Neural cell (in vitro differentiated cells): Measurements from ENCODE around the gene GTF2IRD1. TPM values are rescaled to one million over a fixed set of nuclear protein-coding genes. Genes with fewer than 3 reads are reported as not detected.

Source experiments
- H2AFZ ChIP-seq: fragments of 200-600, 300-800 bp; sonication (generic), shearing (Covaris generic); 2 replicates; pipeline ENCODE4 v1.6.0; 2014; ENCODE audit warnings: low read depth, mild to moderate bottlenecking, antibody characterized with exemption, low read length, moderate library complexity
- H3F3A ChIP-seq: fragments of 200-600 bp; shearing (Covaris generic); 2 replicates; pipeline ENCODE4 v1.6.1; 2016; ENCODE audit warnings: mild to moderate bottlenecking, moderate library complexity, mixed read lengths, antibody characterized with exemption, low read length; ENCODE audit not compliant: insufficient read depth, poor library complexity, severe bottlenecking
- H3K27ac ChIP-seq: fragments of 200-600, 300-800 bp; sonication (generic), shearing (Covaris generic); 2 replicates; pipeline ENCODE4 v1.5.1; 2014; ENCODE audit warnings: mild to moderate bottlenecking, low read length, moderate library complexity
- H3K27me3 ChIP-seq: fragments of 300-800, 200-600 bp; sonication (generic), shearing (Covaris generic); 2 replicates; pipeline ENCODE4 v1.6.0; 2014; ENCODE audit warnings: mild to moderate bottlenecking, low read depth, low read length, moderate library complexity; ENCODE audit not compliant: insufficient read depth
- H3K36me3 ChIP-seq: fragments of 300-800, 200-600 bp; sonication (generic), shearing (Covaris generic); 2 replicates; pipeline ENCODE4 v1.5.1; 2014; ENCODE audit warnings: mild to moderate bottlenecking, antibody characterized with exemption, low read length, moderate library complexity; ENCODE audit not compliant: insufficient read depth
- H3K4me2 ChIP-seq: fragments of 300-800, 200-600 bp; sonication (generic), shearing (Covaris generic); 2 replicates; pipeline ENCODE4 v1.6.0; 2014; ENCODE audit warnings: mild to moderate bottlenecking, low read length
- H3K4me3 ChIP-seq: fragments of 300-800, 200-600 bp; sonication (generic), shearing (Covaris generic); 2 replicates; pipeline ENCODE4 v1.5.1; 2014; ENCODE audit warnings: mild to moderate bottlenecking, low read length, moderate library complexity
- H3K79me2 ChIP-seq: fragments of 200-600 bp; shearing (Covaris generic); replicated peaks from 2 replicates; pipeline ENCODE4 v1.6.0; 2014; ENCODE audit warnings: mild to moderate bottlenecking, low read length, moderate library complexity; ENCODE audit not compliant: insufficient read depth
- H3K9ac ChIP-seq: fragments of 300-800, 200-600 bp; sonication (generic), shearing (Covaris generic); 2 replicates; pipeline ENCODE4 v1.6.1; 2016; ENCODE audit warnings: mild to moderate bottlenecking, low read length, mixed read lengths
- H3K9me2 ChIP-seq: fragments of 200-600 bp; shearing (Covaris generic); 2 replicates; pipeline ENCODE4 v1.6.1; 2016; ENCODE audit warnings: mild to moderate bottlenecking, low read length, mixed read lengths; ENCODE audit not compliant: insufficient read depth
- H3K9me3 ChIP-seq: fragments of 200-600, 300-800 bp; sonication (generic), shearing (Covaris generic); 2 replicates; pipeline ENCODE4 v1.6.1; 2016; ENCODE audit warnings: mild to moderate bottlenecking, mixed run types, low read length, moderate library complexity, mixed read lengths
- H4K20me1 ChIP-seq: fragments of 200-600 bp; shearing (Covaris generic); 2 replicates; pipeline ENCODE4 v1.6.1; 2016; ENCODE audit warnings: mild to moderate bottlenecking, mixed run types; ENCODE audit not compliant: insufficient read depth
- EP300 ChIP-seq: fragments of 450-650 bp; conservative IDR thresholded peaks from 2 replicates; pipeline ENCODE4 v1.6.1; 2014; ENCODE audit warnings: antibody characterized with exemption, mild to moderate bottlenecking, moderate library complexity; ENCODE audit not compliant: poor library complexity, severe bottlenecking
- EZH2 ChIP-seq: fragments of 200-600, 300-800 bp; shearing (Covaris generic), sonication (generic); IDR thresholded peaks from 2 replicates; pipeline ENCODE4 v1.6.1; 2014; ENCODE audit warnings: antibody characterized with exemption, low read length, borderline replicate concordance, mild to moderate bottlenecking; ENCODE audit not compliant: insufficient read depth, poor library complexity, severe bottlenecking
- MXI1 ChIP-seq: fragments of 450-650 bp; conservative IDR thresholded peaks from 2 replicates; pipeline ENCODE4 v1.6.1; 2014; ENCODE audit warnings: antibody characterized with exemption, mild to moderate bottlenecking; ENCODE audit not compliant: poor library complexity, severe bottlenecking
- POLR2AphosphoS5 ChIP-seq: IDR thresholded peaks from 2 replicates; pipeline ENCODE4 v1.6.1; 2012
- RAD21 ChIP-seq: fragments of 450-650 bp; conservative IDR thresholded peaks from 2 replicates; pipeline ENCODE4 v1.6.1; 2014; ENCODE audit warnings: antibody characterized with exemption, mild to moderate bottlenecking, moderate library complexity
- SMC3 ChIP-seq: fragments of 450-650 bp; conservative IDR thresholded peaks from 2 replicates; pipeline ENCODE4 v1.6.1; 2014; ENCODE audit warnings: antibody characterized with exemption, mild to moderate bottlenecking, moderate library complexity; ENCODE audit not compliant: poor library complexity
- TAF1 ChIP-seq: IDR thresholded peaks from 2 replicates; pipeline ENCODE4 v1.6.1; 2012; ENCODE audit warnings: low read depth
- polyA plus RNA-seq: library from polyadenylated mRNA; depleted of rRNA; stranded (reverse); fragments of >200 nt; gene quantifications from 2 replicates; pipeline ENCODE4 v1.2.3, GENCODE V29; 2014
- TF ChIP-seq, protein P1 (sequence below): IDR thresholded peaks from 2 replicates; pipeline ENCODE4 v1.6.1; 2012; ENCODE audit warnings: borderline replicate concordance
- TF ChIP-seq, protein P2 (sequence below): fragments of 450-650 bp; IDR thresholded peaks from 2 replicates; pipeline ENCODE4 v1.5.1; 2014; ENCODE audit warnings: antibody characterized with exemption, mild to moderate bottlenecking, moderate library complexity; ENCODE audit not compliant: poor library complexity, severe bottlenecking

Gene GTF2IRD1
- polyA plus RNA-seq, 1 donor from 2014 or later, result 31.9 TPM

DNA sequence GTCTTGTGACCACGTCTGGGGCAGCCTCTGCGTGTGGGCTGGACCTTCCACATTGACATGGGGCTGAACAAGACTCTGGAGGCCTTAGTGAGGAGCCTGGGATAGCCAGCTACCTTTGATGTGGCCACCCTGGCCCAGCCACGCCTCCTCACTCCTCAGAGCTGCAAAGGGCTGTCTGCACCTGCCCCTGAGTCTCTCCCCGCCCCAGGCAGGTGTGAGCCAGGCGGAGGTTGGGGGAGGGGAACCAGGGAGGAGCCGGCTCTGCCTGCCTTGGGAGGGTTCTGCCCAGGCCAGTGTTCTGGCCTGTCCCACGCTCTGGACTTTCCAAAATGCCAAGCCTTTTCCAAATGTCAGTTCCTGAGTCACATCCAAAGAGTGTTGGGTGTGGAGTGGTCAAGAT is 72.2 kb downstream of the GTF2IRD1 start:
- Histone ChIP-seq H3K4me2 (no peak overlapping the region), H3K9ac (no peak overlapping the region), H3K27me3 (no peaks in the 10 kb centered on the region), H3K27ac (no peak overlapping the region), H2AFZ (no peak overlapping the region), H3K36me3 (no peaks in the 10 kb centered on the region), H3K4me3 (no peak overlapping the region), H3K79me2 (no peaks in the 10 kb centered on the region), H3K9me2 (no peaks in the 10 kb centered on the region), H3K9me3 (no peaks in the 10 kb centered on the region), H3F3A (no peaks in the 10 kb centered on the region), H4K20me1 (no peaks in the 10 kb centered on the region)
- TF ChIP-seq SMC3 (no peak), EP300 (no peak), MXI1 (no peak), POLR2AphosphoS5 (no peak), TAF1 (no peak), EZH2 (no peak), RAD21 (no peak)
- TF ChIP-seq, protein P1, sequence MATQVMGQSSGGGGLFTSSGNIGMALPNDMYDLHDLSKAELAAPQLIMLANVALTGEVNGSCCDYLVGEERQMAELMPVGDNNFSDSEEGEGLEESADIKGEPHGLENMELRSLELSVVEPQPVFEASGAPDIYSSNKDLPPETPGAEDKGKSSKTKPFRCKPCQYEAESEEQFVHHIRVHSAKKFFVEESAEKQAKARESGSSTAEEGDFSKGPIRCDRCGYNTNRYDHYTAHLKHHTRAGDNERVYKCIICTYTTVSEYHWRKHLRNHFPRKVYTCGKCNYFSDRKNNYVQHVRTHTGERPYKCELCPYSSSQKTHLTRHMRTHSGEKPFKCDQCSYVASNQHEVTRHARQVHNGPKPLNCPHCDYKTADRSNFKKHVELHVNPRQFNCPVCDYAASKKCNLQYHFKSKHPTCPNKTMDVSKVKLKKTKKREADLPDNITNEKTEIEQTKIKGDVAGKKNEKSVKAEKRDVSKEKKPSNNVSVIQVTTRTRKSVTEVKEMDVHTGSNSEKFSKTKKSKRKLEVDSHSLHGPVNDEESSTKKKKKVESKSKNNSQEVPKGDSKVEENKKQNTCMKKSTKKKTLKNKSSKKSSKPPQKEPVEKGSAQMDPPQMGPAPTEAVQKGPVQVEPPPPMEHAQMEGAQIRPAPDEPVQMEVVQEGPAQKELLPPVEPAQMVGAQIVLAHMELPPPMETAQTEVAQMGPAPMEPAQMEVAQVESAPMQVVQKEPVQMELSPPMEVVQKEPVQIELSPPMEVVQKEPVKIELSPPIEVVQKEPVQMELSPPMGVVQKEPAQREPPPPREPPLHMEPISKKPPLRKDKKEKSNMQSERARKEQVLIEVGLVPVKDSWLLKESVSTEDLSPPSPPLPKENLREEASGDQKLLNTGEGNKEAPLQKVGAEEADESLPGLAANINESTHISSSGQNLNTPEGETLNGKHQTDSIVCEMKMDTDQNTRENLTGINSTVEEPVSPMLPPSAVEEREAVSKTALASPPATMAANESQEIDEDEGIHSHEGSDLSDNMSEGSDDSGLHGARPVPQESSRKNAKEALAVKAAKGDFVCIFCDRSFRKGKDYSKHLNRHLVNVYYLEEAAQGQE, result no peak
- TF ChIP-seq, protein P2, sequence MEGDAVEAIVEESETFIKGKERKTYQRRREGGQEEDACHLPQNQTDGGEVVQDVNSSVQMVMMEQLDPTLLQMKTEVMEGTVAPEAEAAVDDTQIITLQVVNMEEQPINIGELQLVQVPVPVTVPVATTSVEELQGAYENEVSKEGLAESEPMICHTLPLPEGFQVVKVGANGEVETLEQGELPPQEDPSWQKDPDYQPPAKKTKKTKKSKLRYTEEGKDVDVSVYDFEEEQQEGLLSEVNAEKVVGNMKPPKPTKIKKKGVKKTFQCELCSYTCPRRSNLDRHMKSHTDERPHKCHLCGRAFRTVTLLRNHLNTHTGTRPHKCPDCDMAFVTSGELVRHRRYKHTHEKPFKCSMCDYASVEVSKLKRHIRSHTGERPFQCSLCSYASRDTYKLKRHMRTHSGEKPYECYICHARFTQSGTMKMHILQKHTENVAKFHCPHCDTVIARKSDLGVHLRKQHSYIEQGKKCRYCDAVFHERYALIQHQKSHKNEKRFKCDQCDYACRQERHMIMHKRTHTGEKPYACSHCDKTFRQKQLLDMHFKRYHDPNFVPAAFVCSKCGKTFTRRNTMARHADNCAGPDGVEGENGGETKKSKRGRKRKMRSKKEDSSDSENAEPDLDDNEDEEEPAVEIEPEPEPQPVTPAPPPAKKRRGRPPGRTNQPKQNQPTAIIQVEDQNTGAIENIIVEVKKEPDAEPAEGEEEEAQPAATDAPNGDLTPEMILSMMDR, result no peak

DNA sequence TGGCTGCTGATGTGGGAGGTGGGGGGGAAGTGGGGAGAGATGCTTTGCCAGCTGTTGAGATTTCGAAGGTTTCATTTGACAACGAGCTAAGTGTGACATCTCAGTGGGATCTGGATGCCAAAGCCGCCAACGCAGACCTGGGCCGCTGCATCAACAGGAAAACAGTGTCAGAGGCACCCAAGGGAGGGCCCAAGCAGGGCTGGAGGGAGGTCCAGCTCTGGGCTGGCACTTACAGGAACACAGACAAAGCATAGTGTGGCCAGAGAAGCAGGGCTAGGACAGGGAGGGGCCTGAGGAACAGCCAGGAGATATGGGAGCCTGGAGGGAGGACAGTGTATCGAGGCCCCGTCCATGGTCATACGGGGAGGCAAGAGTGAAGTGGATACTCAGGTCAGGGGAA is 73.1 kb downstream of the GTF2IRD1 start:
- H3K9me2 ChIP-seq, result no peaks in the 10 kb centered on the region
- H3K27me3 ChIP-seq, result no peaks in the 10 kb centered on the region
- H3K4me3 ChIP-seq, result no peak overlapping the region
- TF ChIP-seq EZH2 (no peak), MXI1 (no peak), RAD21 (no peak), TAF1 (no peak), POLR2AphosphoS5 (no peak), EP300 (no peak), SMC3 (no peak)
- TF ChIP-seq, protein P1, result no peak
- TF ChIP-seq, protein P2, result no peak
- no peaks in the 10 kb centered on the region for H3K36me3 ChIP-seq
- H3K4me2 ChIP-seq, result no peak overlapping the region
- no peaks in the 10 kb centered on the region for H3F3A ChIP-seq
- no peak overlapping the region for H3K27ac ChIP-seq
- no peaks in the 10 kb centered on the region for H3K79me2 ChIP-seq
- no peaks in the 10 kb centered on the region for H4K20me1 ChIP-seq
- no peak overlapping the region for H3K9ac ChIP-seq
- H3K9me3 ChIP-seq, result no peaks in the 10 kb centered on the region
- no peak overlapping the region for H2AFZ ChIP-seq
